Neuronal stem cell (in vitro differentiated cells): ENCODE data around the gene CDC42BPG.

Experiments
- DNase-seq: peaks from one replicate; pipeline ENCODE4 v3.0.0-alpha.2; 2013; ENCODE audit warnings: low spot score
- H2AFZ ChIP-seq: one replicate; pipeline ENCODE4 v1.6.1; 2013; ENCODE audit warnings: mild to moderate bottlenecking, low read length, inconsistent platforms
- H2AK5ac ChIP-seq: 2 replicates; pipeline ENCODE4 v1.6.1; 2013; ENCODE audit warnings: low read depth, mild to moderate bottlenecking, inconsistent platforms, low read length, moderate library complexity, mixed read lengths
- H2BK120ac ChIP-seq: 2 replicates; pipeline ENCODE4 v1.6.1; 2013; ENCODE audit warnings: low read depth, mild to moderate bottlenecking, inconsistent platforms, low read length, moderate library complexity, mixed read lengths
- H2BK12ac ChIP-seq: one replicate; pipeline ENCODE4 v1.6.1; 2013; ENCODE audit warnings: low read length, inconsistent platforms
- H2BK15ac ChIP-seq: 2 replicates; pipeline ENCODE4 v1.6.1; 2013; ENCODE audit warnings: mild to moderate bottlenecking, low read length, inconsistent platforms, mixed read lengths
- H2BK5ac ChIP-seq: one replicate; pipeline ENCODE4 v1.6.1; 2013; ENCODE audit warnings: inconsistent platforms, mild to moderate bottlenecking, low read length, moderate library complexity
- H3K14ac ChIP-seq: one replicate; pipeline ENCODE4 v1.6.1; 2013; ENCODE audit warnings: low read length, inconsistent platforms
- H3K18ac ChIP-seq: 2 replicates; pipeline ENCODE4 v1.6.1; 2013; ENCODE audit warnings: low read length, inconsistent platforms
- H3K23ac ChIP-seq: 2 replicates; pipeline ENCODE4 v1.6.1; 2013; ENCODE audit warnings: low read depth, mild to moderate bottlenecking, mixed read lengths, low read length, inconsistent platforms; ENCODE audit not compliant: poor library complexity
- H3K27ac ChIP-seq: replicated peaks from 3 replicates; pipeline ENCODE4 v1.5.1; 2013; ENCODE audit warnings: low read length, inconsistent platforms
- H3K27me3 ChIP-seq, 3 experiments: 2 replicates each; pipeline ENCODE4 v1.6.1; 2013; ENCODE audit warnings: low read length in 3 of 3, mild to moderate bottlenecking in 2 of 3, inconsistent platforms in 1 of 3, low read depth in 1 of 3, mixed read lengths in 1 of 3, moderate library complexity in 1 of 3; ENCODE audit not compliant: control insufficient read depth in 3 of 3, insufficient read depth in 3 of 3
- H3K36me3 ChIP-seq, 2 donors: replicated peaks in 1 of 2; 2 replicates each; pipeline ENCODE4 v1.6.1; 2013; ENCODE audit warnings: low read length in 2 of 2; ENCODE audit not compliant: control insufficient read depth in 2 of 2, insufficient read depth in 2 of 2
- H3K4ac ChIP-seq: 2 replicates; pipeline ENCODE4 v1.6.1; 2013; ENCODE audit warnings: inconsistent platforms, mild to moderate bottlenecking, low read length, moderate library complexity
- H3K4me1 ChIP-seq, 2 donors: 1 replicate in 1 of 2; 2 replicates in 1 of 2; pipeline ENCODE4 v1.6.1; 2013; ENCODE audit warnings: low read length in 2 of 2, low read depth in 1 of 2; ENCODE audit not compliant: control insufficient read depth in 2 of 2, insufficient read depth in 1 of 2
- H3K4me2 ChIP-seq: one replicate; pipeline ENCODE4 v1.6.1; 2013; ENCODE audit warnings: mild to moderate bottlenecking, low read length, inconsistent platforms; ENCODE audit not compliant: insufficient read depth, poor library complexity, severe bottlenecking
- H3K4me3 ChIP-seq, 2 donors: 2 replicates each; pipeline ENCODE4 v1.5.1; 2013; ENCODE audit warnings: low read length in 2 of 2, mild to moderate bottlenecking in 2 of 2, inconsistent platforms in 1 of 2, moderate library complexity in 1 of 2
- H3K79me1 ChIP-seq: one replicate; pipeline ENCODE4 v1.6.1; 2013; ENCODE audit warnings: low read depth, mild to moderate bottlenecking, inconsistent platforms, low read length, moderate library complexity
- H3K9ac ChIP-seq: one replicate; pipeline ENCODE4 v1.6.1; 2013; ENCODE audit warnings: mild to moderate bottlenecking, low read depth, low read length, inconsistent platforms; ENCODE audit not compliant: poor library complexity
- H3K9me3 ChIP-seq, 2 donors: replicated peaks in 1 of 2; 2 replicates each; pipeline versions ENCODE3 to v1.6.1; 2013; ENCODE audit warnings: low read length in 2 of 2, mild to moderate bottlenecking in 2 of 2, inconsistent platforms in 1 of 2, low read depth in 1 of 2, mixed read lengths in 1 of 2, moderate library complexity in 1 of 2; ENCODE audit not compliant: control insufficient read depth in 2 of 2, insufficient read depth in 1 of 2
- H4K8ac ChIP-seq: one replicate; pipeline ENCODE4 v1.6.1; 2013; ENCODE audit warnings: low read depth, mild to moderate bottlenecking, inconsistent platforms, low read length, moderate library complexity
- H4K91ac ChIP-seq: one replicate; pipeline ENCODE4 v1.6.1; 2013; ENCODE audit warnings: low read length, low read depth, mild to moderate bottlenecking, inconsistent platforms; ENCODE audit not compliant: poor library complexity
- WGBS, 2 donors: extraction: QIAGEN DNeasy Blood & Tissue Kit; methylation state at CpG; one replicate each; pipeline ENCODE4 v1.1.7; 2013; ENCODE audit warnings: missing lambda C conversion rate in 2 of 2, mixed read lengths in 1 of 2; ENCODE audit not compliant: insufficient read length in 2 of 2, insufficient replicate concordance in 1 of 2; ENCODE audit errors: extremely low coverage in 2 of 2; 5-methylcytosine and 5-hydroxymethylcytosine counted together

CDC42BPG gene

DNA sequence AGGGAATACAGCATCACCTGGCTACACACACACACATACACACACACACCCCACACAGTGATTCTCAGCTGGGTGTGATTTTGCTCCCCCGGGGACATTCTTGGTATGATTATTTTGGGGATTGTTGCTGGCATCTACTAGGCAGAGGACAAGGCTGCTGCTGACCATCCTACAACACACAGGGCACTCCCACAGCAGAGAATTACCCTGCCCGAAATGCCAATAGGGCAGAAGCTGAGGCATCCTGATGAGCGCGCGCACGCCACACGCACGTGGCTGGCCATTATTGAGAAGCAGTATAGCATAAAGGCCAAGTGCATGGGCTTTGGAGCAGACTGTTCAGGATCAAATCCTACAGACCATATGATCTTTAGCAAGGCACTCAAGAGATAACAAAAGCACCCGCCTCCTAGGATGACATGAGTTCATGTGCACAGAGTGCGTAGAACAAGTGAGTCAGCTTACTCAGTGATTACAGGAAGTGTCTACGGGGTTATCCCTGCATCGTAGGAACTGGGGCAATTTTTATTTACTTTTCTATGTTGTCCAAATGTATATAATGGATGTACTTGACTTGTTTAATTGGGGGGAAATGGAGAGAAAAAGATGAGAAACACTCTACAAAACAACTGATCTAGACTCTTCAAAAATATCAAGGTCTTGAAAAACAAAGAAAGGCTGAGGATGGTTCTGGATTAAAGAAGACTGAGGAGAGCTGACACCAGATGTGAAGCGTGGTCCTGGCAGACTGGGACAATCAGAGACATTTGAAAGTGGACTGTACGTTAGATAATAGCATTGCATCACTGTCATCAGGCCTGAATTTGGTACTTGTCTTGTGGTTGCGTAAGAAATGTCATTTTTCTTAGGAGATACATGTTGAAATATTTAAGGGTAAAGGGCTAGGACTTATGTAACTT, 41.2 kb upstream of the CDC42BPG start:
- Histone ChIP-seq H3K79me1 (no peaks in the 10 kb centered on the region), H3K14ac (no peak overlapping the region), H2BK5ac (no peak overlapping the region), H3K27ac (no peak overlapping the region), H4K91ac (no peak overlapping the region), H2BK15ac (no peak overlapping the region), H3K18ac (no peak overlapping the region), H3K4ac (no peak overlapping the region), H3K4me3 (no peak overlapping the region), H3K9ac (no peak overlapping the region), H3K4me2 (no peak overlapping the region), H3K27me3 (peaks cover 0 to 16% (median 0%) of the 10 kb centered on the region in 3 experiments), H3K23ac (no peak overlapping the region), H2BK12ac (no peak overlapping the region), H3K36me3 (no peaks in the 10 kb centered on the region), H3K9me3 (no peaks in the 10 kb centered on the region), H2AK5ac (no peak overlapping the region), H2BK120ac (no peak overlapping the region), H4K8ac (no peak overlapping the region), H3K4me1 (peaks cover 11% of the 10 kb centered on the region in 2 donors), H2AFZ (peak overlapping the region; percentile 13)
- no CpG with 5 or more reads among the region's 15 CpGs for WGBS, 2 donors
- DNase-seq = no peak

DNA sequence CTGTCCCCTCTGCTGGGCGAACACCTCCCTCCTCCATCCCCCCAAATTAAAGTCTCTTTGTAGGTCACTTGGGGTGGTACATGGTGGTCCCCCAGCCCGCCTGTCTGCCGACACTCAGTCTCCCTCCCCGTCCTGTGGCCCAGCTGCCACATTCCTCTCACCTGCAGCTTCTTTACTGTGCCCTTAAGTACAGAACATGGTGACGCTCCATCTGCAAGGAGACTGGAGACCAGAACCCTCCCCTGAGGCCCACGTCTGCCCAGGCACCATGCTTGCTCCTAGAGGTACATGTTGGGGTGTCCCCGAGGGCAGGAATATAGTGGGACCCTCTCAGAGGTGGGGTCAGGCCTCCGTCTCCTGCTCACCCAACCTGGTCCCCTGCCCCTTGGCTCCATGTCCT, 39.6 kb upstream of the CDC42BPG start:
- no peak overlapping the region for H2BK5ac ChIP-seq
- DNase-seq = no peak
- no peak overlapping the region for H3K4me3 ChIP-seq
- no peak overlapping the region for H3K27ac ChIP-seq
- peaks cover 0 to 16% (median 0%) of the 10 kb centered on the region in 3 experiments for H3K27me3 ChIP-seq
- peaks cover 16 to 22% of the 10 kb centered on the region in 2 donors for H3K4me1 ChIP-seq
- no peaks in the 10 kb centered on the region for H3K9me3 ChIP-seq
- H2BK120ac ChIP-seq = no peak overlapping the region
- peak overlapping the region; percentile 44 for H4K91ac ChIP-seq
- peaks cover 1% of the 10 kb centered on the region for H3K79me1 ChIP-seq
- H3K4me2 ChIP-seq = no peak overlapping the region
- peak overlapping the region; percentile 26 for H3K23ac ChIP-seq
- H2AK5ac ChIP-seq = peak overlapping the region; percentile 81
- WGBS, 2 donors = no CpG with 5 or more reads among the region's 8 CpGs
- no peak overlapping the region for H3K14ac ChIP-seq
- H3K36me3 ChIP-seq = no peaks in the 10 kb centered on the region
- no peak overlapping the region for H2AFZ ChIP-seq
- H4K8ac ChIP-seq = no peak overlapping the region
- no peak overlapping the region for H2BK12ac ChIP-seq
- peak overlapping the region; percentile 3 for H3K9ac ChIP-seq
- peak overlapping the region; percentile 67 for H3K4ac ChIP-seq
- peak overlapping the region; percentile 30 for H3K18ac ChIP-seq
- peak overlapping the region; percentile 83 for H2BK15ac ChIP-seq

GRCh38 chr11:64883575-64883974, 39.1 kb upstream of the CDC42BPG start:
- H3K9ac ChIP-seq = peak overlapping the region; percentile 67
- H3K4me3 ChIP-seq = no peak overlapping the region
- H3K36me3 ChIP-seq = no peaks in the 10 kb centered on the region
- peak overlapping the region; percentile 50 for H2BK12ac ChIP-seq
- H4K8ac ChIP-seq = no peak overlapping the region
- H3K9me3 ChIP-seq = no peaks in the 10 kb centered on the region
- peaks cover 4% of the 10 kb centered on the region for H3K79me1 ChIP-seq
- H3K27ac ChIP-seq = no peak overlapping the region
- H2AFZ ChIP-seq = no peak overlapping the region
- H3K23ac ChIP-seq = peak overlapping the region; percentile 26
- H2BK120ac ChIP-seq = no peak overlapping the region
- peak overlapping the region; percentile 81 for H2AK5ac ChIP-seq
- H3K27me3 ChIP-seq = peaks cover 0 to 16% (median 0%) of the 10 kb centered on the region in 3 experiments
- no peak overlapping the region for H3K4me2 ChIP-seq
- H3K4ac ChIP-seq = peak overlapping the region; percentile 67
- H3K14ac ChIP-seq = no peak overlapping the region
- H3K4me1 ChIP-seq = peaks cover 12 to 22% of the 10 kb centered on the region in 2 donors
- H3K18ac ChIP-seq = peak overlapping the region; percentile 30
- H2BK5ac ChIP-seq = peak overlapping the region; percentile 17
- peak overlapping the region; percentile 83 for H2BK15ac ChIP-seq
- WGBS, 2 donors = no CpG with 5 or more reads among the region's 5 CpGs
- DNase-seq = no peak
- peak overlapping the region; percentile 44 for H4K91ac ChIP-seq

GRCh38 chr11:64882243-64882642, 37.8 kb upstream of the CDC42BPG start:
- no peak overlapping the region for H3K23ac ChIP-seq
- H3K4ac ChIP-seq = no peak overlapping the region
- H3K27ac ChIP-seq = no peak overlapping the region
- H3K27me3 ChIP-seq = peaks cover 0 to 16% (median 0%) of the 10 kb centered on the region in 3 experiments
- no peak overlapping the region for H2BK12ac ChIP-seq
- no peak overlapping the region for H3K18ac ChIP-seq
- no peak overlapping the region for H3K4me2 ChIP-seq
- peaks cover 10% of the 10 kb centered on the region for H3K79me1 ChIP-seq
- H4K8ac ChIP-seq = no peak overlapping the region
- DNase-seq = no peak
- H2AK5ac ChIP-seq = no peak overlapping the region
- no peak overlapping the region for H2BK120ac ChIP-seq
- no peak overlapping the region for H4K91ac ChIP-seq
- H3K4me1 ChIP-seq = peaks cover 8 to 22% of the 10 kb centered on the region in 2 donors
- no CpG with 5 or more reads among the region's 5 CpGs for WGBS, 2 donors
- no peak overlapping the region for H3K14ac ChIP-seq
- no peak overlapping the region for H2AFZ ChIP-seq
- H2BK5ac ChIP-seq = no peak overlapping the region
- H3K9ac ChIP-seq = no peak overlapping the region
- H3K9me3 ChIP-seq = no peaks in the 10 kb centered on the region
- H3K4me3 ChIP-seq = no peak overlapping the region
- H3K36me3 ChIP-seq = no peaks in the 10 kb centered on the region
- H2BK15ac ChIP-seq = no peak overlapping the region
